ENCODE data around the gene STK32A. TPM values are rescaled to one million over a fixed set of nuclear protein-coding genes. Genes with fewer than 3 reads are reported as not detected.

Gene STK32A
- total RNA-seq: 0.72 and 2.8 TPM in 2 replicates

DNA sequence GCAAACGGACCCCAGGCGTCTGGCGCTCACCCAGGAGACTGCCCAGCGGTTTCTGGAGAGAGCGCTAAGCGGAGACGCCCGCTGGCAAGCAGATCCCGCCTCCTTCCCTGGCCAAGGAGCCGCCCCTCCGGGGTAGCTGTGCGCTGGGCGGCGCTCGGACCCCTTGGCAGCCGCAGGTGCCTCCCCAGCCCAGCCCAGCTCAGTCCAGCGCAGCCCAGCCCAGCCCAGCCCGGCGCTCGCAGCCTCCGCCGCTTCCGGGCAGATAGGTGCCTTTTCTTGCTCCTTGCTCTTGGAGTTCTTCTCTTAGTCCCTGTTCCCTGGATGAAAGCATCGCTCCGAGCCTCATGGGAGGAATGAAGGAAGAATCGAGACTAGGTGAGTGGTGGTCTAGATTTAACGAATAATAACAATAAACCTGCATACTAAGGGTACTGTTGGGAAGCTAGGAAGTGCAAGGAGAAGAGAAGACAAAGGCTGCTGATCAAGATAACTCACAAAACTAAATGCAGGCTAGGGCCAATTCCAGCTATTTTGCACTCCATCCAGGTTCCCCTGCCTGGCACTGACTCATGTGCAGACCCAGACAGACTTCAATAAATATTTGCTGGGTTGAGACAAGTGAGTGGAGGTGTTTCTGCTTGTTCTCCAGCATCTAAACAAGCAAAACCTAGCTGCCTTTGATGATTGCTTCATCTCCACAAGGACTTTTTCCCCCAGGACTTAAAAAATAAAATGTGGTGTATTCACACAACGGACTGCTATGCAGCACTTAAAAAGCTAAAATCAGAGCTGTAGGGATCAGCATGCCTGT, at the start of gene STK32A:
Gene STK32A (plus strand): TSS at position 202 of the 811 bp plus-strand sequence. CDS start 4,609 bp downstream, outside the sequence.

Data from tracheal epithelial cell (primary cell).